ENCODE data around the gene JAM2.
A peak's percentile ranks its signal among the peaks of the same experiment; 100 is the strongest.

JAM2 gene

DNA sequence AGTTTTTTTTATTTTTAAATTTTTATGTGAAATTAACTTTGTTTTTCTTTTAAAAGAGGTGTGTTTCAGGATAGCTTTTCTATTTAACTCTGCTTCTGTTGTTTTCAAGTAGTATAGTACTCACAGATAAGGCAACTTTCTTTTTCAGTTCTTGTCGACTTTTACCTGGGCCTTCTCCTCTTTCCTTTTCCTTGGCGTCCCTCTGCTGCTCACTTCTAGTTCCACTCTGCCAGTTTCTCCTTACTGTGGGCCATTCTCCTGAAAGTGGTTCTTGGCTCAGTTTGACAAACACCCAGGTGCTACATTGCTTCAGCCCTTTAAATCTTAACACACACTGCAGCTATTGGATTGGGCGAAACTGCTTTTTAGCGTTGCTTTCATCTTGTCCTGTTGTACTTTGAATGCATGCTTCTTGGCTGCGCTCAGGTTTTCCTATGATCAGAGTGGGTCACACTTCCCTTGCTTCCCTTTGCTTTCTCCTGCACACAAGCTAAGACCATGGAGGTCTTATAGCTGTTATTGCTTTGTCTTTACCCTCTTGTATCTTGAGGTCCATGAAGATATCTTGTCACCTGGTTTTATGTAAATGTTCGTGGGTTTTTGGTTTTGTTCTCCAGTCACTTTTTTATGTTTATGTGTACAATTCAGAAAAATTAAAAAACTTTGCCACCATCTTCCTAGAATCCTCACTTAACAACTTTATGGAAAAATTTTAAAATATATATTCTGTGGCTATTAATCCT is 117.3 kb downstream of the JAM2 start:
- Histone ChIP-seq H3K4me3 (no peak overlapping the region), H3K27ac (peak overlapping the region in 5 of 21 experiments; percentile 12 to 49 (median 24))

- Histone ChIP-seq H3K4me3 (no peak overlapping the region), H3K27ac (no peak overlapping the region)
Measured at GRCh38 chr21:25757531-25757930, 118.5 kb downstream of the JAM2 start.

- Histone ChIP-seq H3K4me3 (no peak overlapping the region), H3K27ac (no peak overlapping the region)
Measured at GRCh38 chr21:25759573-25759972, 120.5 kb downstream of the JAM2 start.

GRCh38 chr21:25760061-25760460 is 121.0 kb downstream of the JAM2 start:
- Histone ChIP-seq H3K4me3 (no peak overlapping the region), H3K27ac (no peak overlapping the region)

DNA sequence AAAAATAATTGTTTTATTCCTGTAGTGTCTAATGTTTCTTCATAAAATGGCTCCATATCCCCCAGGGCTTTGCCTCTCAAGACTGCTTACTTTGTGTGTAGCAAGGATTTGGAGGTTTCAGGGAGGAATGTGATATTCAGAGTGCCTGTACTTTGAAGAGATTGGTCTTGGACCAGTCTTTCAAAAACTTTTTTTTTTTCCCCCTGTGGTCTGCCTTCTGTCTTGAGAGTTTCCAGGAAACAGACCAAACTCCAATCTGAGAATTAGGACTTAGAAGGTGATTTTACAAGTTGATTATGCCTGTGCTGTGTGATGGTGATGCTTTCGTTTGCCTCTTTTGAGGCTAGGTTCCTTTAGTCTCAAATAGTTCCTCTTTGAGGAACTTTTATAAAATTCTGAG is 121.6 kb downstream of the JAM2 start:
- H3K27ac ChIP-seq: no peak overlapping the region

DNA sequence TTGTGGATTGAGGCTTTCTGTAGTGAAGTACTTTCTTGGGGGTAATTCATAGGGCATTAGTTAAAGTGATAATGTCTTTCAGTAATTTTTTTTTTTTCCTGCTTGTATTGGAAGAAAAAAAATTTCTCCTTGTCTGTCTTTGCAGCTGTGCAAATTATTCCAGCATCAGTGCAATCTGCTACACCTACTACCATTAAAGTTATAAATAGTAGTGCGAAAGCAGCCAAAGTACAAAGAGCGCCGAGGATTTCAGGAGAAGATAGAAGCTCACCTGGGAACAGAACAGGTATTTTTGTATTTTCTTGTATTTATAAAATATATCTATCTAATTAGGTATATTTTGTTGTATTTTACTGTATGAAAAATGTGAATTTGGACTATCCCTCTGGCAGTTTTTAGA is 125.0 kb downstream of the JAM2 start:
- Histone ChIP-seq H3K4me3 (no peak overlapping the region), H3K27ac (no peak overlapping the region)

More for the DNA sequence above, 121.6 kb downstream of the JAM2 start:
- no peak overlapping the region for H3K4me3 ChIP-seq

All from skin epidermis (tissue), 12 donors.